ENCODE results near the gene MRPS21. TPM values are rescaled to one million over a fixed set of nuclear protein-coding genes. Genes with fewer than 3 reads are reported as not detected.

MRPS21 gene
- total and polyA plus RNA-seq, 9 of the 15 experiments (the other 6 are each of a cell fraction or from before 2014, with no cell fraction given), result 119 to 407 (median 149) TPM

DNA sequence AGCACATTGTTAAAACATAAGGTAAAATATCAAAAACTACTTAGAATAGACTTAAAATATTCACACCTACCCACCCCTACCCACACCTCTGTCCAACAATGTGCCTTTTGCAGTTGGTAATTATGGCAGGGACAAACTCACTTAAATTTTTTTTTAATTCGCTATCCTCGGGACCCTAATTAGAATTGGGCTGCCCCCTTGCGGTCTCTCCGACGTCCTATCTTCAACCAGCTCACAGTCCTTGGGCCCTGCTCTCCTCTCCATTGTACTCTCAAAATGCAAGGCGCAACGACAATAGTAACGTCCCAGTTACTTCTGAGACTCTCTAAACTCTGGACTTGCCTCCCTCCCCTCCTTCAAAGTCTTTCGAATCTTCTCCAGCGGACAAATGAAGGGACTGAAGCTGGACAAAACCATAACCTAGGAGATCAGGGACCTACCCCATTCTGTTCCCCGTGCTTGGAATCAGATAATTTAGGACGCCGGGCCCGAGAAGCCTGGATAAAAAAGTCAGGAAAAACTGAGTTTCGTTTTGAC is 12.4 kb upstream of the MRPS21 start (continued):
- TF ChIP-seq, protein P1, sequence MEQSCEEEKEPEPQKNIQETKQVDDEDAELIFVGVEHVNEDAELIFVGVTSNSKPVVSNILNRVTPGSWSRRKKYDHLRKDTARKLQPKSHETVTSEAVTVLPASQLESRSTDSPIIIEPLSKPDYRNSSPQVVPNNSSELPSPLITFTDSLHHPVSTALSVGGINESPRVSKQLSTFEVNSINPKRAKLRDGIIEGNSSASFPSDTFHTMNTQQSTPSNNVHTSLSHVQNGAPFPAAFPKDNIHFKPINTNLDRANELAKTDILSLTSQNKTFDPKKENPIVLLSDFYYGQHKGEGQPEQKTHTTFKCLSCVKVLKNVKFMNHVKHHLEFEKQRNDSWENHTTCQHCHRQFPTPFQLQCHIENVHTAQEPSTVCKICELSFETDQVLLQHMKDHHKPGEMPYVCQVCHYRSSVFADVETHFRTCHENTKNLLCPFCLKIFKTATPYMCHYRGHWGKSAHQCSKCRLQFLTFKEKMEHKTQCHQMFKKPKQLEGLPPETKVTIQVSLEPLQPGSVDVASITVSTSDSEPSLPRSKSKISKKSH (CRISPR knock-in tag; IDR thresholded peaks at IDR 0.05), result no peak
- TF ChIP-seq ZNF41 (CRISPR knock-in tag; conservative IDR thresholded peaks at IDR 0.05), result no peak
- TF ChIP-seq SOX6 (IDR thresholded peaks at IDR 0.05), result no peak
- no peak for TF ChIP-seq SRSF9 (IDR thresholded peaks at IDR 0.05; ENCODE audit: borderline replicate concordance, low read depth, low read length)
- TF ChIP-seq SMAD1 (IDR thresholded peaks at IDR 0.05; ENCODE audit: low read depth, low read length, partially characterized antibody), result no peak
- TF ChIP-seq NELFE (IDR thresholded peaks at IDR 0.05; ENCODE audit: insufficient read depth, insufficient read length), result no peak
- no peak for TF ChIP-seq RBM15 (IDR thresholded peaks at IDR 0.05; ENCODE audit: insufficient read depth, low read length)
- no peak for TF ChIP-seq GATAD2B (IDR thresholded peaks at IDR 0.05; ENCODE audit: borderline replicate concordance)
- TF ChIP-seq BDP1 (IDR thresholded peaks at IDR 0.05; ENCODE audit: insufficient read depth, insufficient read length), result no peak
- TF ChIP-seq ZNF24 (IDR thresholded peaks at IDR 0.05), result no peak
- no peak for TF ChIP-seq TEAD1 (CRISPR knock-in tag; IDR thresholded peaks at IDR 0.05)
- TF ChIP-seq, protein P2, sequence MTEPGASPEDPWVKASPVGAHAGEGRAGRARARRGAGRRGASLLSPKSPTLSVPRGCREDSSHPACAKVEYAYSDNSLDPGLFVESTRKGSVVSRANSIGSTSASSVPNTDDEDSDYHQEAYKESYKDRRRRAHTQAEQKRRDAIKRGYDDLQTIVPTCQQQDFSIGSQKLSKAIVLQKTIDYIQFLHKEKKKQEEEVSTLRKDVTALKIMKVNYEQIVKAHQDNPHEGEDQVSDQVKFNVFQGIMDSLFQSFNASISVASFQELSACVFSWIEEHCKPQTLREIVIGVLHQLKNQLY (CRISPR knock-in tag; conservative IDR thresholded peaks at IDR 0.05), result no peak
- no peak for TF ChIP-seq NFATC3 (IDR thresholded peaks at IDR 0.05)
- TF ChIP-seq TAL1 (IDR thresholded peaks at IDR 0.05), result no peak
- no peak for TF ChIP-seq NEUROD1 (IDR thresholded peaks at IDR 0.05; ENCODE audit: borderline replicate concordance, low read depth, low read length, partially characterized antibody)
- TF ChIP-seq TBL1XR1 (IDR thresholded peaks at IDR 0.05; ENCODE audit: low read length in 2 of 2), result no peak
- TF ChIP-seq, protein P3, sequence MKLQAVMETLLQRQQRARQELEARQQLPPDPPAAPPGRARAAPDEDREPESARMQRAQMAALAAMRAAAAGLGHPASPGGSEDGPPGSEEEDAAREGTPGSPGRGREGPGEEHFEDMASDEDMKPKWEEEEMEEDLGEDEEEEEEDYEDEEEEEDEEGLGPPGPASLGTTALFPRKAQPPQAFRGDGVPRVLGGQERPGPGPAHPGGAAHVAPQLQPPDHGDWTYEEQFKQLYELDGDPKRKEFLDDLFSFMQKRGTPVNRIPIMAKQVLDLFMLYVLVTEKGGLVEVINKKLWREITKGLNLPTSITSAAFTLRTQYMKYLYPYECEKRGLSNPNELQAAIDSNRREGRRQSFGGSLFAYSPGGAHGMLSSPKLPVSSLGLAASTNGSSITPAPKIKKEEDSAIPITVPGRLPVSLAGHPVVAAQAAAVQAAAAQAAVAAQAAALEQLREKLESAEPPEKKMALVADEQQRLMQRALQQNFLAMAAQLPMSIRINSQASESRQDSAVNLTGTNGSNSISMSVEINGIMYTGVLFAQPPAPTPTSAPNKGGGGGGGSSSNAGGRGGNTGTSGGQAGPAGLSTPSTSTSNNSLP (IDR thresholded peaks at IDR 0.05; ENCODE audit: borderline replicate concordance, low read depth, low read length), result peak; percentile 71; the same call in 1 of the 2 replicates
- TF ChIP-seq, protein P4, sequence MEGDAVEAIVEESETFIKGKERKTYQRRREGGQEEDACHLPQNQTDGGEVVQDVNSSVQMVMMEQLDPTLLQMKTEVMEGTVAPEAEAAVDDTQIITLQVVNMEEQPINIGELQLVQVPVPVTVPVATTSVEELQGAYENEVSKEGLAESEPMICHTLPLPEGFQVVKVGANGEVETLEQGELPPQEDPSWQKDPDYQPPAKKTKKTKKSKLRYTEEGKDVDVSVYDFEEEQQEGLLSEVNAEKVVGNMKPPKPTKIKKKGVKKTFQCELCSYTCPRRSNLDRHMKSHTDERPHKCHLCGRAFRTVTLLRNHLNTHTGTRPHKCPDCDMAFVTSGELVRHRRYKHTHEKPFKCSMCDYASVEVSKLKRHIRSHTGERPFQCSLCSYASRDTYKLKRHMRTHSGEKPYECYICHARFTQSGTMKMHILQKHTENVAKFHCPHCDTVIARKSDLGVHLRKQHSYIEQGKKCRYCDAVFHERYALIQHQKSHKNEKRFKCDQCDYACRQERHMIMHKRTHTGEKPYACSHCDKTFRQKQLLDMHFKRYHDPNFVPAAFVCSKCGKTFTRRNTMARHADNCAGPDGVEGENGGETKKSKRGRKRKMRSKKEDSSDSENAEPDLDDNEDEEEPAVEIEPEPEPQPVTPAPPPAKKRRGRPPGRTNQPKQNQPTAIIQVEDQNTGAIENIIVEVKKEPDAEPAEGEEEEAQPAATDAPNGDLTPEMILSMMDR (IDR thresholded peaks at IDR 0.05 in 2 of 3, conservative IDR thresholded peaks at IDR 0.05 in 1 of 3; ENCODE audit: insufficient read depth in 2 of 3, low read depth in 1 of 3, low read length in 3 of 3), result peak; percentile 69 to 85 (median 70)
- TF ChIP-seq ZFPM2 (CRISPR knock-in tag; IDR thresholded peaks at IDR 0.05), result no peak
- TF ChIP-seq ZNF184 (CRISPR knock-in tag; IDR thresholded peaks at IDR 0.05), result no peak
- TF ChIP-seq, protein P5, sequence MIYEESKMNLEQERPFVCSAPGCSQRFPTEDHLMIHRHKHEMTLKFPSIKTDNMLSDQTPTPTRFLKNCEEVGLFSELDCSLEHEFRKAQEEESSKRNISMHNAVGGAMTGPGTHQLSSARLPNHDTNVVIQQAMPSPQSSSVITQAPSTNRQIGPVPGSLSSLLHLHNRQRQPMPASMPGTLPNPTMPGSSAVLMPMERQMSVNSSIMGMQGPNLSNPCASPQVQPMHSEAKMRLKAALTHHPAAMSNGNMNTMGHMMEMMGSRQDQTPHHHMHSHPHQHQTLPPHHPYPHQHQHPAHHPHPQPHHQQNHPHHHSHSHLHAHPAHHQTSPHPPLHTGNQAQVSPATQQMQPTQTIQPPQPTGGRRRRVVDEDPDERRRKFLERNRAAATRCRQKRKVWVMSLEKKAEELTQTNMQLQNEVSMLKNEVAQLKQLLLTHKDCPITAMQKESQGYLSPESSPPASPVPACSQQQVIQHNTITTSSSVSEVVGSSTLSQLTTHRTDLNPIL (CRISPR knock-in tag; IDR thresholded peaks at IDR 0.05), result no peak
- no peak for TF ChIP-seq MTA3 (IDR thresholded peaks at IDR 0.05; ENCODE audit: borderline replicate concordance)
- no peak for TF ChIP-seq KLF6 (CRISPR knock-in tag; IDR thresholded peaks at IDR 0.05; ENCODE audit: borderline replicate concordance)

Measured in K562 (cell line).